Endothelial cell of umbilical vein (primary cell): ENCODE results near the gene CCDC146.
"Not testable (repeated sequence)": the region's sequence is repeated elsewhere in the genome, so short reads cannot be mapped to it uniquely, and the experiment has no call there.

ENCODE experiments used
- CTCF ChIP-seq, 2 donors: IDR thresholded peaks; 1 replicate in 1 of 2; 2 replicates in 1 of 2; pipeline ENCODE4 v1.5.1; 2011; ENCODE audit warnings: low read length in 2 of 2, mild to moderate bottlenecking in 2 of 2, moderate library complexity in 2 of 2, control low read depth in 1 of 2, inconsistent platforms in 1 of 2, low read depth in 1 of 2; ENCODE audit not compliant: insufficient read depth in 1 of 2; ENCODE audit errors: extremely low read depth in 1 of 2
- EZH2 ChIP-seq: IDR thresholded peaks from 2 replicates; pipeline ENCODE4 v1.6.1; 2012; ENCODE audit warnings: borderline replicate concordance, low read depth, mild to moderate bottlenecking, moderate library complexity, low read length, inconsistent platforms; ENCODE audit not compliant: severe bottlenecking
- FOS ChIP-seq: IDR thresholded peaks from 2 replicates; pipeline ENCODE4 v1.6.1; 2011; ENCODE audit warnings: mild to moderate bottlenecking, low read length, moderate library complexity, borderline replicate concordance; ENCODE audit not compliant: insufficient read depth
- MAX ChIP-seq: IDR thresholded peaks from 2 replicates; pipeline ENCODE4 v1.6.1; 2011; ENCODE audit not compliant: insufficient read depth, insufficient read length
- MYC ChIP-seq: IDR thresholded peaks from one replicate; pipeline ENCODE4 v1.6.1; 2011; ENCODE audit warnings: mild to moderate bottlenecking, low read depth, low read length
- POLR2A ChIP-seq: IDR thresholded peaks from 2 replicates; pipeline ENCODE4 v1.6.1; 2012; ENCODE audit warnings: low read depth, mild to moderate bottlenecking, control low read depth, low read length
- POLR2AphosphoS5 ChIP-seq: IDR thresholded peaks from 2 replicates; pipeline ENCODE4 v1.6.1; 2012; ENCODE audit warnings: low read depth, mild to moderate bottlenecking, control low read depth, low read length, moderate library complexity; ENCODE audit not compliant: insufficient read depth

GRCh38 chr7:77127009-77127408 is 4.6 kb downstream of the CCDC146 start:
- not testable (repeated sequence) for TF ChIP-seq POLR2A; MAX; EZH2; CTCF (IDR thresholded peaks at IDR 0.05; ENCODE audit: extremely low read depth in 1 of 2, insufficient read depth in 1 of 2, low read depth in 1 of 2, low read length in 2 of 2); POLR2AphosphoS5; MYC; FOS
